Cerebellar nuclear complex (tissue), 1 donor: ENCODE results near the gene E2F2.
A peak's percentile ranks its signal among the peaks of the same experiment; 100 is the strongest.

ENCODE experiments used
- DNase-seq, 2 experiments: peaks; one replicate each; lab custom pipeline; 2025; lab: John Stamatoyannopoulos, UW

The E2F2 gene

DNA sequence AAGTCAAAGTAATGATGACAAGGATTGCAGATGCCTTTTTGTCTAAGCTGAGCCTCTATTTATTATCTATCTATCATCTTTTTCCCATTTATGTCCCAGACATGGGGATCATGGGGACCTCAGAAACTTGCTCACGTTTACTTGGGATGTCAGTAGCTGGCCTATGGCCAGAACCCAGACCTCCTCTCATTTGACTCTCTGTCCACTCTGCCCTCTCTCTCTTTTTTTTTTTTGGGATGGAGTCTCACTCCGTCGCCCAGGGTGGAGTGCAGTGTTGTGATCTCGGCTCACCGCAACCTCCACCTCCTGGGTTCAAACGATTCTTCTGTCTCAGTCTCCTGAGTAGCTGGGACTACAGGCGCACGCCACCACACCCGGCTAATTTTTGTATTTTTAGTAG is 32.0 kb upstream of the E2F2 start:
- DNase-seq: no peak

DNA sequence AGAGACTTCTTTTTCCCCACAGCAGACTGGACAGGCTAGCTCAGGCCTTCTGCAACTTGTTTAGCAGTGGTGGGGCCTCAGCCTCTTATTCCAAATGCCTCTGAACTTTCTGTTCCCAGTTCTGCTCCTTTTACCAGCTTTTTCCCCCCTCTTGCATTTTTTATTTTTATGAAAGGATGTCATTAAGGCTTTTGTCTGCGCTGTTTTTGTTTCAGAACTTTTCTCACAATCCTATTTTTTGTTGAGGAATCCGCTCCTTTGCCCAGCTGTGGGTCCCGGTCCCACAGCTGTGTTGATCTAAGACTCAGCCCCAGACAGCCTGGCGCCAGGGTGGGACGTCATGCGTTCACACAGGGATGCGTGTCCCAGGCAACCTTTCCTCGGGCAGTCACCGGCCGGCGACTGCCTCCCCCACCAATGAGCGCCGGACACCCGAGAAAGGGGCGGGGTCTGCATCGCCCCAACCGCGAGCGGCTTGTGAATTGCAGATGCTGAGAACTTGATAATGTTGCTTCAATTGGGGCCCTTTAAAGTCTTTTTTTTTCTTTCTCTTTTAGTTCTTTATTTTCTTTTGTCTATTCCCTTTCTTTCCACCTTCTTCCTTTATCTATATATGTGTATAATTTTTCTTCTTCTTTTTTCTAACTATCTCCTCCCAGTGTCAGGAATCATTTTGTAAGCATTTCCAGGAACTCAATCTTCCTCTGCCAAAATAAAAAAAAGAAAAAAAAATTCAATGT is 31.3 kb upstream of the E2F2 start:
- no peak for DNase-seq

DNA sequence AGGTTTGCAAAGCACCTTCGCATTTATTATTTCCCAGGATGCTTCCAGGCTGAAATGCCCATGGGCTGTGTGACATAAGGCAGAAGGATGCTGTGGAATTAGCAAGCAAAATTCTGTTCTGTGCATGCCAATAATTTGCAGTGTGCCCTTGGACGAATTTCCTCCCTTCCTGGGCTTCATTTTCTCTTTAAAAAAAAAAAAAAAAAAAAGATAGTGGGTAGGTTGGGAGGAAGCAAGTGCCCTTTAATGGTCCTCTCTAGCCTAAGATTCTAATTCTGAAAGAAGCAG is 30.7 kb upstream of the E2F2 start:
- no peak for DNase-seq

DNA sequence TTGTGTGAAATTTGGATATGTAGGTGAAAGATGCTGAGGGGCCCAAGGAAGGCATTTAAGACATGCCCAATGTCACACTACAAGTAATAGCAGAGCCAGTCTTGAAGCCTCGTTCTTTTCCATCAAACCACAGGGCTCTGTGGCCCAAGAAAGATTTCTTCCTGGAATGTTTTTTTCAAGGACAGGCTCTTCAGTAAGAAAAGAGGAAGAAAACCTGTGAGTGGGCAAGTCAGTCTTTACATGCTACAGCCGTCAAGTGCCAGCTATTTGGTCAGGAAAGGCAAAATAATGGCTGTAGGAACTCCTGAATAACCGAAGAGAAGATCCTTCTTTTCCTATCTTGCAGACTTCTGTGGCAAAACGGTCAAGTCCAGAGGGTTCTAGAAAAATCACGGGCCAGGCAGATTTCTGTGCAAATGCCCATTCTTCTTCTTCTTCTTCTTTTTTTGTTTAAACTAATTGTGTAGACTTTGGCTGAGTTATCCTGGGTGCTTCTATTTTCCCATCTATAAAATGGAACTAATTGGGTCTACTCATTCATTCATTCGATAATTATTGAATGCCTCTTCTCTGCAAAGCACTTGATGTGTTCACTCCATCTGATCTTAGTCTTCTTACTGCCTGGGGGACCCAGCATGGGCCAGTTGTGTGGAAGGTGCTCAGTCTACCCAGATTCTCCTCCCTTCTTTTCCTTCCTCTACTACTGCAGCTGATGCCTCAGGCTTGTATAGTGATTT is 30.2 kb upstream of the E2F2 start:
- DNase-seq: no peak

DNA sequence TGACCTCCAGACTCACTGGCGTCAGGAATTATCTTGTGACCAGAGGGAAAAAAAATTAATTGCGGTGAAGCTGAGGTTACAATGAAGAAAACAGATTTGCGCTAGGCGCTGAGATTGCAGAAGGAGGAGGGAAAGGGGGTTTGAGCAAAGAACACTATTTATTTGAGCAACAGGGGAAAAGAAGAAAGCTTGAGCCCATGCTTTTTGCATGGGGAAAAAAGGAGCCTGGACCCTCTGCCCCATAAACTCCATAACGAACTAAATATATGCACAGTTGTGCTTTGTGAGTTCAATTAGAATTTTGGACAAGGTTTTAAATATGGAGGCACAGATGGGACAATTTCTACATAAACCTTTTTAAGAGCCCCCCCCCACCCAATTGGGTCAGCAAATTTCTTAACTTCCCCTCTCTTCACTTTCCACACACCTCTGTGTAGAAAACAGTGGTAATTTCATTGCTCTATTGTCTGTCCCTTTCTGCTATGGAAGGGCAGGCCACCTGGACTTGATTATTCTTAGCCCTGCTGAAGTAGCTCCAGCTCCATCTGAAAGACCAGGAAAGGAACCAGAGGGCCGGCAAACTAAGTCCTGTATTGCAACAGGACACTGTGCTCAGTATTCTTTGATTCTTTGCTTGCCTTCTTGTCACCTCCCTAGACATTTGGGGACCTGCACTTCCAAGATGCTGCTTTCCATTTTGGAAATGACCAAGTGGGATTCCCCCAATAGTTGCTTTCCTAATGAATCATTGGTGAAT is 29.1 kb upstream of the E2F2 start:
- no peak for DNase-seq

DNA sequence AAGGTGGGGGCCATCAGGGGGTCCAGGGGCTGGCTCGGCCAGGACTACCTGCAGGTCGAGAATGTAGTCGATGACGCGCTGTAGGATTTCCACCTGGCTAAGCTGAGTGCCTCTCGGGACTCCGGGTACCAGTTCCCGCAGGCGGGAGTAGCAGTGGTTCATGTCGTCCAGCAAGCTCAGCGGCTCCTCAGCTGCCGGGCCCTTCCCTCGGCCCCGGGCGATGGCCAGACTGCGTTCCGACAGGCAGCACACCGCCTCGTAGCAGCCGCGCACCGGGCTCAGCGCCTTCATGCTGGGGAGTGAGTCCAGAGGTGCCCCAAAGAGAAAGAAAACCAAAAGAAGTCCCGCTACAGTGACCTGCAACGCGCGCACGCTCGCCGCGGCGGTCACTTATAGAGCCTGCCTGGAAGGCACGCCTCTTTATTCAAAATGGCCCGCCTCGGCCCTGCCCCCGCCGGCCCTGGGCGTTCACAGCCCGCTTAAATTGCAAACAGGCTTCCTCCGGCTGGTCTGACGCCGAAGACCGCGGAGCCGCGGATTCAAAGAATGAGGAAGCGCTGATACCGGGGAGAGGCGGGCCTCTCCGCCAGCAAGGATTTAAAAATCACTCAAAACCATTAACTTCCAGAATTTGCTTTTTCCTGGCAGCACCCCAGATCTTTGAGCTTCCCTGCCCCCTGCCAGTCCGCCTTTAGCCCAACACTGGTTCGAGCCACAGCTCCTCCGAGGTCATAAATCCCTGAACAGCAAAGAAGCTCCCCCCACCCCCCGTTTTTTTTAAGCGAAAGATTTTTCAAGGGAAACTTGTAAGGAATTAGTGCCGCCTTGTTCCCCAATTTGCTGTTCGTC is 28.3 kb upstream of the E2F2 start, which contains the start of gene ID3:
TSS of gene ID3 (minus strand) at position 366 of the 849 bp plus-strand sequence. CDS start at position 291, 75 bp downstream.
- DNase-seq: peak in 1 of 2 experiments; percentile 2

DNA sequence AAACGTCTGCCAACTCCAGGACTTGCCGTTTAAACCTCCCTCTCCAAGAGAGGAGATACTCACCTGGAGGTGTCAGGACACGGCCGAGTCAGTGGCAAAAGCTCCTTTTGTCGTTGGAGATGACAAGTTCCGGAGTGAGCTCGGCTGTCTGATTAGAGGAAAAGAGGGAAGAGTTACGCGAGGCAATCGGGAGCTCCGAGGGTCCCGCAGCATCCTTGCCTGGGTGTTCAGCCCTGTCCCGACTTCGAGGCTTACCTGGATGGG is 27.8 kb upstream of the E2F2 start:
- no peak for DNase-seq

DNA sequence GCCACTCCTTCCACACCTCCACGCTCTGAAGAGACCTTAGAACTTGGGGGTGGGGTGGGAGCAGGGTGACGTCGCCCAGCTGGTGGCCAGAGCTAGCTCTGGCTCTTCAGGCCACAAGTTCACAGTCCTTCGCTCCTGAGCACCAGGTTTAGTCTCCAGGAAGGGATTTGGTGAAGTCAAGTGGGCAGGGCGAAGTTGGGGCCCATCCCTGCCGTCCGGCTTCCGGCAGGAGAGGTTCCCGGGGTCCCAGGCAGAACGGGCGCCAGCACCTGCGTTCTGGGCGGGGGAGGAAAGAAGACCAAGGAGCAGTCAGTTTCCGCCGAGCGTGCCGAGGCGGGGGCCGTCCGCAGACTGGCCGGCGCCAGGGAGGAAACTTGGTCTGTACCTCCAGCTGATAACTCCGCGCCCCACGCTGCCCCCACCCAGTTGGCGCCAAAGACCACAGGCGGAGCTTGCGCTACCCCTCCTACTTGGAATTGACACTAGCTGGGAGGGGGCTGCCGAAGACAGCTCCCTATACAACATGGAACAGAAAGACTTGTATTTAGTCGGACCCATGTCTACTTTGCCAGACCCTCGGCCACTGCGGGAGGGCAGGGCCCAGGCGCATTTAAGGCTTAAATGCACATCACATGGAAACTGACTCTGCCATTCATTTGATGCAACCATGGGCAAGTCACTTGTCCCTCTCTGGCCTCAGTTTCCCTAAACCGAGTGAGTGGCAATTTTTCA is 27.3 kb upstream of the E2F2 start:
- DNase-seq: no peak

DNA sequence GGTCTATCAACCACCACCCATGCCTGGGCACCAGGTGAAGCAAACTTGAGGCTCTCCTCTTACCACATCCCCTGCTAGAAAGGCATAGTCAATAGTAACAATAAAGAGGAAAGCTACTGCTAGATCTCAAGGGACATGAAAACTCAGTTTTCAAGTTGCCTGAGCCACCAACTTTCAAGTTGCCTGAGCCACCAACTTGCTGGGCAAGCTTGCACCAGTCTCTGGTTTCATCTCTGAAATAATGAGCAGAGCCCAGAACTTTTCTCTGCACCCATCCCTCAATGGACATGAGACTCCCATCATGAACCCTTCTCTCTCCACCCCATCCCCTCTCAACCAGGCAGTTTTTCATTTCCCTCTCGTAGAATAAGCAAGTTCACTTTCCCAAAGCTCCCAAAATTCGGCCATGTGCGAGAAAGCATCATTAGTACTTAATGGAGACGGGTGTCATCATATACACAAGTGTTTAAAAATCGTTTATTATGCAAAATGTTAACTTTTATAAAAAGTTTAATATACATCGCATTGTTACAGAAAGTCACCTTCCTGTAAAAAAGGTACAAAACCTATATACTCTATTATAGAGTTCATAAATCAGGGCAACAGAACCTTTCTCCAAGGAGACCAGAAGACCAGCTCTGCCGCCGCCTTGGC is 26.6 kb upstream of the E2F2 start:
- no peak for DNase-seq

DNA sequence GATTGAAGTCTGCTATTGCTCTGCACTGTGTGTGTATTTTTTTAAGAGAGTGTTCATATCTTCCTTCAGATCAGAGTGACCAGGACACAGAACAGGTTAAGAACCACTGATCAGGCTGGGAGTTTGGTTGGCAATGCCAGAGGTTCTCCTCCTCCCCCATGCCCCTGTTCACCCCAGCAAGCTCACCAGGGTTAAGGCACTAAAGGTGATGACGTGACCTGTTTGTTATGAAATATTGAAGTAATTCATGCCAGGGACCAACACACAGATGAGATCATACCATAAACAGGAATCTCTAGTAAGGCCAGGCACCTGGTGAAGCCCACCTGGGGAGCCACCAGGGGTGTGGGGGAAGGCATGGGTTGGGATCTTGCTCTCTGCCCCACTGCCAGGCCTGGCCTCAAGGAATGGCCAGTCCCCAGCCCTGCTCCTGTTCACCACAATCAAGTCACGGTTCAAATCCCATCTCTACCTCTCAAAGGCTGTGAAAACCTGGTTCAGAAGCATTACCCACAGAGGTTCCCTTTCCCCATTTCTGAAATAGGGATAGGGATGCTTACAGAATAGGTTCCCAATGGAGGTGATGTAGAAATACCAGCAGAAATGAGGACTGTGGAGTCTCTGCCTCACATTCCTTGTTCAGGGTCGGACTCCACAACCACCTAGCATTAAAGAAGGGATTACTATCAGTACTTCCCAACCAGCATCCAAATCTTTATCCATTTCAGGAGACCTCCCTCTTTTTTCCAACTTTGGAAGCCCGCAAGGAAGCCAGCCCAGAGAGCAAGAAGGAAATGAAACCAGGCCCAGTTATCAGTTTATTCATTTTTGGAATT is 25.8 kb upstream of the E2F2 start:
- no peak for DNase-seq

DNA sequence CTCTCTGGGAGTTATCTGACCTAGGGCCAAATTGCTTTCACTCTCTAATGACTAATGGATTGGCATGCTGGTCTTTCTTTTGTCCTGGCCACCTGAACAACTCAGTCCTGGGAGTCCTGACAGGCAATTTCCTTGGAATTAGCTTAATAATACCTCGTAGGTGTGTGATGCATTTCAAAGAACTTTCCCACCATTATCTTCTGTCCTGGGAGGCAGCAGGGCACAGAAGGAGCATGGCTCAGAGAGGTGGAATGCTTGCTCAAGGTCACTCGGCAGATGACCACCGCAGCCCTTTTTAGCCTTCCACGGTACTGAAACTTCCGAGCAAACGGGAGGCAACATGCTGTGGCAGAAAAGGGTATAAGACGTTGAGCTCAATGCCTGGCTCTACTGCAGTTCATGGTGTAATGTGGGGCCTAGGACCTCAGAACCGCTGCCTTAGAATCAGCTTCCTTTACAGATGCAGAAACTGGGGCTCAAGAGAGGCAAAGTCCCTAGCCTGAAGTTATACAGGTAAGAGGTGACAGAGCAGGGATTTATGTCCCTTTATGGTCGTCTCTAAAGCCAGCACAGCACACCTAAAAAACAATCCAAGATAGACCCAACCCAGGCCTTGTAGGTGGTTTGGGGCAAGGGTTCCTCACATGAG is 25.1 kb upstream of the E2F2 start:
- DNase-seq: no peak

DNA sequence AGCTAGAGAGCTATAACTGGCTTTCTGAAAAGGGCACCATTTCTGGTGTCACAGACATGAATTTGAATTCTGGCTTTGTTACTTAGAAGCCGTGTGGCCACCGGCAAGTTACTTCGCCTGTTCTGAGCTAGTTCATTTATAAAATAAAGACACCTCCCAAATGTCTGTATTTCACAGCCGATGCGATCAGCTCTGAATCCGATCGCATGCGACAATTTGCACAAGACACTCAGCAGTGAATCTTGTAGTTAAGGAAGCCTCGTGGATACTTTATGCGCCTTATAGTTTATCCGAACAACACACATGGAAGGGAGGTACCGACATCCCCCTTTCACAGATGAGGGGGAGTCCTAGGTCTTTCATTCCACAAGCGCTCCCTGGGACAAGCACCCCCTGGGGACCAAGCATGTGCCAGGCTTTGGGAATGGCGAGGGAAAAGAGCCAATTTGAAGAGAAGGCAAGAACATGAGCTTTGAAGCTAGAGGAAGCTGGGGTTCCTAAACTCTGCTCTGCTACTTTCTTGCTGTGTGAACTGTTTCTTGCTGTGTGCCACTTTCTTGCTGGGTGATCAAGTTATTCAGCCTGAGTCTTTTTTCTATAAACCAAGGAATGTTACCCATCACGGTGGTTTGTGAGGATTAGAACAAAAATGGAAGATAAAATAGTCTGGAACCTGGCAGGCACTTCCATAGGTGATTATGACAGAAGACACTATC is 24.4 kb upstream of the E2F2 start:
- DNase-seq: no peak

DNA sequence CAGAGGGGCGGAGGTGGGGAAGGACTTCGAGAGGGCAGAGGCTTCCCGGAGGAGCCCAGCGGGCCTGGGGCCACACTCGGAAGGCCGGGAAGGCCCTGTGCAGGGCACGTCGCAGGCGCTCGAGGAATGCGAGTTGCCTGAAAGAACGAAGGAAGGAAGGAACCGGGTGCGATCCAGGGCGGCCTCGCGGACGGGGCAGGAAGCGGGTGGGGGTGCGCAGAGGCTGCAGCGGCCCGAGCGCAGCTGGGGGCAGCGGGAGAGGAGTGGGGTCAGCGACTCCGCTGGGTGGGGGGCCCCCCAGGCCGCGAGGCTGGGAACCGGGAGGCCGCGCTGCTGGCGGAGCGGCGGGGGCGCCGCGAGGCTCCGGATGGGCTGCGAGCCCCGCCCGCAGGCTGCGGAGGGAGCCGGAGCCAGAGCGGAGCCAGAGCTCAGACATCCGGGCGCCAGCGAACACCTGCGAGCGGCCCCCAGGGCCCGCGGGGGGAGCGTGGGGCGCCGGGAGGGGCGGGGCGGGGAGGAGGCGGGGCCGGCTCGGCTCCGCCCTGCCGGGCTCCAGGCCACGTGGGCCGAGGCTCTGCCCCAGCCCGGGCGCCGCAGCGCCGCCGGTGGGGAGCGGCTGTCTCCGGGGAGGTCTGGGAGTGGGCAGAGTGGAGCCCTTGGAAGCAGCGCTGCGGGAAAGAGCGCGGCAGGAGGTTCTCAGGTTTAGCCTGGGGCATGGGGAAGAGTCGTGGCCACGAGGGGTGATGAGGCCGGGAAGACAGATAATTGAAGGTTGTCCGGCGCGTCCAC is 23.6 kb upstream of the E2F2 start:
- DNase-seq: no peak

DNA sequence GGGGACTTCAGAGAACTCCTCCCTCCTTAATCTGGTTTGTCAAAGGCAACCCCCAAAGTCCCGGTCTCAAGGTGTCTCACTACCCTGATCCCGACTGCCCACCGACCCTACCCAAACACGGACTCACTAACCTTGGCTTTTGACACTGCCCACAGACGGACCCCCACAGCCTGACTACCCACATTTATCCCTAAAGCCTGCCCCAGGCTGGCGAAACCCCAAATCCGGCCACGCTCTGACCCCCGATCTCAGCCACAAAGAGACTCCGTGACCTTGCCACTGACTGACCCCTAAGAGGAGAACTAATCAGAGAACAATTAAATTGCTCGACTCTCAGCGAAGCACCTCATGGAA is 23.1 kb upstream of the E2F2 start:
- no peak for DNase-seq

DNA sequence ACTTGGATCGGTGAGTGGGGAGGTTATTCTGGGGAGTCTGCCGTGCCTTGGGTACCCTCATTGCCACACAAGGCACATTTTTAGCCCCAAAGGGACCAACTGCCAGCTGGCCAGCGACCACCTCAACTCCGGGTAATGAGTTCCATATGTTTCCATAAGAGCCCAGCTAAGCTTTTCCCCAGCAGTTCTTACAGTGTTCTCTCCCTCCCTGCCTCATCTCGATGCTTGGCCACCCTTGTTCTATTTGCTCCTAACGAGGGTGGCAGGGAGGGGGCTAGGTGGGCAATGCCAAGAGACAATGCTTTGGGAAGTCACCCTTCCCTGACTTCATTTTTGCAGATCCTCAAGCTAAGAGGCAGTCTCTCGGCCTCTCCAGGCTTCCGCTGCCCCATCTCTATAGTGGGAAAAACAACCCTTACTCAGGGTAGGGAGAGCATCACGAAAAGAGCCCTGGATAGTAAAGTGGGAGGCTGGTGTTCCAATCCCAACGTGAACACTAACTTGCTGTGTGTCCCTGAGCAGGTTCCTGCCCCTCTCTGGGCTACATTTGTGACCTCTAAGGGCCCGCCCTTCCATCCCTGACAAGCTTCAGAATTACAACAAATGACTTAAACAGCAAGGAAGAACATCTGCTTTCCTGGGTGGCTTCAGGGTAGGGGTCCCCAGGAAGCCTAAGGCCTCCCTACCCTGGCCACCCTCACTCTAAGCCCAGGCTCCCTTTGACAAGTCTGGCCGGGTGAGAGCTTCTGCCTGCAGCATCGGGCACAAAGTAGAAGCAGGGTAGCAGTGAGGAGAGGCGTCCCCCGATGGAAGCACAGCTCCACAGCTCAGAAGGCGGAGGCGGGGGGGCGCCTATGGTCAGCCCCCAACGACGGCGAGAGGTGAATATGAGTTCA is 22.4 kb upstream of the E2F2 start:
- DNase-seq: no peak

DNA sequence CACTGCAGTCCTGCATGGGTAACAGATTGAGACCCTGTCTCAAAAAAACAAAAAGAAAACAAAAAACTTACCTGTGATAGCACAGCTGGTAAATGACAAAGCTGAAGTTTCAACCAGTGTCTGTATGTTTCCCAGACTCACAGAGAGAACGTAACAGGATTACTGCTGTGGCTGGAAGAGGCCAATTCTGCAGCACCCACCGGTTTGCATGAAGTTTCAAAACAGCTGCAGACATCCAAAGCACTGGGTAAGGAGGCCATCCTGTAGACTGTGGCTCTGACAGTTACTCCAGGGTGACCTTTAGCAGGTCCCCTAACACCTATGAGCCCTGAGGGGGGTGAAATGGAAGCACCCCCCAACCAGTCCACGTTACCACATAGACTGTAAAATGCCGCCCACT is 20.8 kb upstream of the E2F2 start:
- DNase-seq: no peak

DNA sequence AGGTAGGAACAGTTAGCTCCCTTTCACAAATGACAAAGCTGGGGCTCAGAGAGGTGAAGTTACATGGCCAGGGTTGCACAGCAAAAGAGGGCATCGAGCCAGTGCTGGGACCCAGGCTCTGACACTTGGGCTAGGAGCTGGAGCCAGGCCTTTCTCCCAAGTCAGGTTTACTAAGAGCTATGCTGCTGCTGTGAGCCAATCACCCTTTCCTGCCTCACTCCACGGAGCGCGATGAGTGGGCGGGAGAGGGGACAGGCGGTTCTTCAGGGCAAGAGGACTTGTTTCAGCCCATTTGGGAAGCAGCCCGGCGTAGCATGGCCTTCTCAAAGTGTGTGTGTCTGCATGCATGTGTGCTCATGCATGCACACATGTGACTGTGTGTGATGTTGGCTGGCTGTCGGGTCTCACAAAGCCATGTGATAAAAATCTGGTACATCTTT is 17.7 kb upstream of the E2F2 start:
- DNase-seq: no peak
